HepG2 (cell line): ENCODE measurements around the gene PTGES3. TPM values are rescaled to one million over a fixed set of nuclear protein-coding genes. Genes with fewer than 3 reads are reported as not detected.

Experiments used
- ATM ChIP-seq: fragments of 450-650 bp; IDR thresholded peaks from 2 replicates; pipeline ENCODE4 v1.7.1; 2017; ENCODE audit warnings: mild to moderate bottlenecking, borderline replicate concordance
- CENPX ChIP-seq: sonication (generic); formaldehyde crosslinking; IDR thresholded peaks from 2 replicates; pipeline ENCODE4 v1.9.0; 2021; ENCODE audit warnings: mild to moderate bottlenecking, missing genetic modification reagents, moderate library complexity
- CHD4 ChIP-seq: fragments of 200-600 bp; sonication (generic); IDR thresholded peaks from 2 replicates; pipeline ENCODE4 v1.7.0; 2017; ENCODE audit warnings: mild to moderate bottlenecking, low read length, borderline replicate concordance
- ESRRA ChIP-seq: sonication (generic); formaldehyde crosslinking; IDR thresholded peaks from 2 replicates; pipeline ENCODE4 v1.5.1; 2020; ENCODE audit warnings: mild to moderate bottlenecking, low read depth, missing genetic modification reagents
- HMG20A ChIP-seq: IDR thresholded peaks from 2 replicates; pipeline ENCODE4 v1.6.1; 2016; ENCODE audit warnings: borderline replicate concordance
- MAZ ChIP-seq, 2 experiments: sonication (generic) in 1 of 2; formaldehyde crosslinking in 1 of 2; IDR thresholded peaks; 2 replicates each; pipeline versions ENCODE4 v1.5.0 to v1.6.1; 2012 to 2020; ENCODE audit warnings: low read depth in 2 of 2, mild to moderate bottlenecking in 2 of 2, borderline replicate concordance in 1 of 2, improper control_type of control experiment in 1 of 2, low read length in 1 of 2, missing genetic modification reagents in 1 of 2, moderate library complexity in 1 of 2
- POLR2A ChIP-seq, 2 experiments: IDR thresholded peaks; 2 replicates each; pipeline ENCODE4 v1.6.1; 2011; ENCODE audit warnings: low read depth in 2 of 2, low read length in 2 of 2, mild to moderate bottlenecking in 1 of 2, moderate library complexity in 1 of 2; ENCODE audit not compliant: insufficient read depth in 1 of 2
- SCMH1 ChIP-seq: sonication (generic); formaldehyde crosslinking; IDR thresholded peaks from 2 replicates; pipeline ENCODE4 v1.9.0; 2021; ENCODE audit warnings: missing genetic modification reagents, mild to moderate bottlenecking, borderline replicate concordance
- SMARCE1 ChIP-seq: fragments of 450-650 bp; IDR thresholded peaks from 2 replicates; pipeline ENCODE4 v1.6.1; 2017; ENCODE audit warnings: borderline replicate concordance
- SNAI1 ChIP-seq: sonication (generic); formaldehyde crosslinking; IDR thresholded peaks from 2 replicates; pipeline ENCODE4 v1.5.0; 2020; ENCODE audit warnings: mild to moderate bottlenecking, missing genetic modification reagents, borderline replicate concordance
- STAT5B ChIP-seq: sonication (generic); formaldehyde crosslinking; IDR thresholded peaks from 2 replicates; pipeline ENCODE4 v1.4.0; 2020; ENCODE audit warnings: missing genetic modification reagents
- TMF1 ChIP-seq: sonication (generic); formaldehyde crosslinking; IDR thresholded peaks from 2 replicates; pipeline ENCODE4 v1.8.1; 2022; ENCODE audit warnings: low read depth, missing genetic modification reagents
- UBTF ChIP-seq: sonication (generic); formaldehyde crosslinking; IDR thresholded peaks from 2 replicates; pipeline ENCODE4 v1.4.0; 2020; ENCODE audit warnings: mild to moderate bottlenecking, missing genetic modification reagents
- ZFP36L1 ChIP-seq: sonication (generic); formaldehyde crosslinking; IDR thresholded peaks from 2 replicates; pipeline ENCODE4 v1.8.0; 2022; ENCODE audit warnings: mild to moderate bottlenecking, missing genetic modification reagents, moderate library complexity
- ZMYM3 ChIP-seq: sonication (generic); formaldehyde crosslinking; IDR thresholded peaks from 2 replicates; pipeline ENCODE4 v1.5.1; 2020; ENCODE audit warnings: mild to moderate bottlenecking, missing genetic modification reagents
- ZNF280B ChIP-seq: sonication (generic); formaldehyde crosslinking; IDR thresholded peaks from 2 replicates; pipeline ENCODE4 v1.5.0; 2020; ENCODE audit warnings: missing genetic modification reagents, mild to moderate bottlenecking, borderline replicate concordance
- ZNF589 ChIP-seq: sonication (generic); formaldehyde crosslinking; conservative IDR thresholded peaks from 2 replicates; pipeline ENCODE4 v1.8.0; 2022; ENCODE audit warnings: mild to moderate bottlenecking, moderate library complexity, missing genetic modification reagents
- ZNF660 ChIP-seq: sonication (generic); formaldehyde crosslinking; IDR thresholded peaks from 2 replicates; pipeline ENCODE4 v1.5.1; 2020; ENCODE audit warnings: mild to moderate bottlenecking, low read depth, missing genetic modification reagents, borderline replicate concordance
- ZNF878 ChIP-seq: sonication (generic); formaldehyde crosslinking; IDR thresholded peaks from 2 replicates; pipeline ENCODE4 v1.8.1; 2023; ENCODE audit warnings: mild to moderate bottlenecking, missing genetic modification reagents, moderate library complexity
- polyA plus RNA-seq, 8 experiments: library from polyadenylated mRNA; depleted of rRNA in 3 of 8; stranded (reverse) in 7 of 8; unstranded in 1 of 8; fragments of >200 nt; fragmentation: Illumina TruSeq in 4 of 8; extraction: Trizol in 4 of 8; gene quantifications; 2 replicates each; pipeline versions ENCODE4 v1.2.1 to v1.2.3, GENCODE V29; 2011 to 2016; ENCODE audit warnings: low read depth in 4 of 8, missing spikeins in 1 of 8, mixed read lengths in 1 of 8; ENCODE audit not compliant: insufficient read depth in 1 of 8
- total RNA-seq, 5 experiments: library from RNA; depleted of rRNA; stranded (reverse); fragments of >200 nt; fragmentation: Illumina TruSeq; extraction: Trizol; gene quantifications; 2 replicates each; pipeline ENCODE4 v1.2.3, GENCODE V29; 2016; ENCODE audit warnings: low read depth in 1 of 5
- TF ChIP-seq, protein P1 (sequence below): IDR thresholded peaks from 2 replicates; pipeline ENCODE4 v1.6.1; 2016
- TF ChIP-seq, protein P2 (sequence below): sonication (generic); formaldehyde crosslinking; IDR thresholded peaks from 2 replicates; pipeline ENCODE4 v1.5.1; 2020; ENCODE audit warnings: mild to moderate bottlenecking, missing genetic modification reagents, borderline replicate concordance
- TF ChIP-seq, protein P3 (sequence below): sonication (generic); formaldehyde crosslinking; IDR thresholded peaks from 2 replicates; pipeline ENCODE4 v1.5.0; 2020; ENCODE audit warnings: missing genetic modification reagents

PTGES3 gene
- total and polyA plus RNA-seq, 2 of the 13 experiments (the other 11 are each of a cell fraction or from before 2014, with no cell fraction given): 54.4 to 159 TPM

DNA sequence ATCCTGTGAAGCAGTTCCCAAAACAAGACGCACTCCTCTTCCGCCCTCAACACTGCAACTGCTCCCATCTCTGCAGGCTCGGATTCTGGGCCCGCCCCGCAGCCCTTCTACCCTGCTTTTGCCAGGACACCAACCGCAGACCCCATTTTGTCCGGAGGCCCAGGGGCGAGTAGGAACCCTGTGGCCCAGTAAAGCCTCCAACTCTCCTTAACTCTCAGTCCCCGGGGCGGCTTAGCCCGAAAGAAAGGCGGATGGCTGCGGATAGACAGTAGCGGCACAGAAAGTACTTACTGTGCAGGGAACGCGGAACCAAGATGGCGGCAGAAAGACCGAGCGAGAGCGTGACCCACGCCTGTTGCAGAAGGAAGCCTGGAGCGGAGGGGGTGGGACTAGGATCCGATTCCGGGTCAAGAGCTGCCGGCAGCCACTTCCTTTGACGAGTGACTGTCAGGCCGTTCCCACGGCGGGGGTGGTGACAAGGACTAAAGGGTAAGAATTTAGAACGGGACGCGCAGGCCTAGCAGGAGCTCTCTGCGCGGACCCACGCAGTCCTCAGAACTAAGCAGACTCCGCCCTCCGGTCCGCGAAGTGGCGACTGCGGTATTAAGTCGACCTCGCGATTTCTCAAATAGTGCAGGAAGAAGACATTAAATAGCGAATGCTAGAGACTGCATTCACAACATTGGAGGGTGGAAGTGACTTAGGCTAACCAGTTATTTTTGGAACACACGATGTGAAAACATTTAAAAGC lies 37.1 kb upstream of the PTGES3 start, which contains the start of gene NACA (continued):
- TF ChIP-seq CENPX (CRISPR knock-in tag) (no peak), ATM (no peak), ZNF660 (CRISPR knock-in tag) (no peak), SNAI1 (CRISPR knock-in tag) (no peak; the same call in 1 of the 2 replicates), SCMH1 (CRISPR knock-in tag) (no peak), ZNF878 (CRISPR knock-in tag) (peak; percentile 95), TMF1 (peak; percentile 34; the same call in 1 of the 2 replicates), SMARCE1 (no peak), ZNF589 (CRISPR knock-in tag) (peak; percentile 83; the same call in 1 of the 2 replicates), UBTF (peak; percentile 84), POLR2A (IDR thresholded peaks at IDR 0.05; ENCODE audit: insufficient read depth in 1 of 2, low read depth in 2 of 2, low read length in 2 of 2) (peak; percentile 92 to 97), ZNF280B (peak; percentile 76; the same call in 1 of the 2 replicates), STAT5B (CRISPR knock-in tag) (no peak), MAZ (IDR thresholded peaks at IDR 0.05; ENCODE audit: borderline replicate concordance, low read depth, low read length) (peak; percentile 66; the same call in 1 of the 2 replicates), MAZ (CRISPR knock-in tag; IDR thresholded peaks at IDR 0.05; ENCODE audit: low read depth) (peak; percentile 72), HMG20A (CRISPR knock-in tag) (no peak; the same call in 1 of the 2 replicates), CHD4 (no peak), ESRRA (CRISPR knock-in tag) (0 out of 2 replicates have a peak, but pooled peaks have one; percentile 60), ZMYM3 (0 out of 2 replicates have a peak, but pooled peaks have one; percentile 63), ZFP36L1 (no peak)
- TF ChIP-seq, protein P1, sequence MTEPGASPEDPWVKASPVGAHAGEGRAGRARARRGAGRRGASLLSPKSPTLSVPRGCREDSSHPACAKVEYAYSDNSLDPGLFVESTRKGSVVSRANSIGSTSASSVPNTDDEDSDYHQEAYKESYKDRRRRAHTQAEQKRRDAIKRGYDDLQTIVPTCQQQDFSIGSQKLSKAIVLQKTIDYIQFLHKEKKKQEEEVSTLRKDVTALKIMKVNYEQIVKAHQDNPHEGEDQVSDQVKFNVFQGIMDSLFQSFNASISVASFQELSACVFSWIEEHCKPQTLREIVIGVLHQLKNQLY (CRISPR knock-in tag): no peak
- TF ChIP-seq, protein P2, sequence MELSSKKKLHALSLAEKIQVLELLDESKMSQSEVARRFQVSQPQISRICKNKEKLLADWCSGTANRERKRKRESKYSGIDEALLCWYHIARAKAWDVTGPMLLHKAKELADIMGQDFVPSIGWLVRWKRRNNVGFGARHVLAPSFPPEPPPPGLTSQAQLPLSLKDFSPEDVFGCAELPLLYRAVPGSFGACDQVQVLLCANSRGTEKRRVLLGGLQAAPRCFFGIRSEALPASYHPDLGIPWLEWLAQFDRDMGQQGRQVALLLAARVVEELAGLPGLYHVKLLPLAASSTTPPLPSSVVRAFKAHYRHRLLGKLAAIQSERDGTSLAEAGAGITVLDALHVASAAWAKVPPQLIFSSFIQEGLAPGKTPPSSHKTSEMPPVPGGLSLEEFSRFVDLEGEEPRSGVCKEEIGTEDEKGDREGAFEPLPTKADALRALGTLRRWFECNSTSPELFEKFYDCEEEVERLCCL (CRISPR knock-in tag): peak; percentile 87; the same call in 1 of the 2 replicates
- TF ChIP-seq, protein P3, sequence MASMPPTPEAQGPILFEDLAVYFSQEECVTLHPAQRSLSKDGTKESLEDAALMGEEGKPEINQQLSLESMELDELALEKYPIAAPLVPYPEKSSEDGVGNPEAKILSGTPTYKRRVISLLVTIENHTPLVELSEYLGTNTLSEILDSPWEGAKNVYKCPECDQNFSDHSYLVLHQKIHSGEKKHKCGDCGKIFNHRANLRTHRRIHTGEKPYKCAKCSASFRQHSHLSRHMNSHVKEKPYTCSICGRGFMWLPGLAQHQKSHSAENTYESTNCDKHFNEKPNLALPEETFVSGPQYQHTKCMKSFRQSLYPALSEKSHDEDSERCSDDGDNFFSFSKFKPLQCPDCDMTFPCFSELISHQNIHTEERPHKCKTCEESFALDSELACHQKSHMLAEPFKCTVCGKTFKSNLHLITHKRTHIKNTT (CRISPR knock-in tag): no peak
